Measurements from ENCODE around the gene DMPK. TPM values are rescaled to one million over a fixed set of nuclear protein-coding genes. Genes with fewer than 3 reads are reported as not detected.
A peak's percentile ranks its signal among the peaks of the same experiment; 100 is the strongest.
"Not testable (repeated sequence)": the region's sequence is repeated elsewhere in the genome, so short reads cannot be mapped to it uniquely, and the experiment has no call there.

The DMPK gene
- total RNA-seq, 1 donor from 2014 or later: 37.5 TPM

- no peak for DNase-seq (ENCODE audit: low spot score)
Measured at GRCh38 chr19:45815481-45816216, 33.4 kb upstream of the DMPK start.

- no peak for DNase-seq (ENCODE audit: low spot score)
Measured at GRCh38 chr19:45814851-45815480, 32.7 kb upstream of the DMPK start, which contains the start of gene RSPH6A. Gene RSPH6A, minus strand, starts transcription at chr19:45815308. Its CDS starts 132 bp downstream, at chr19:45815176.

DNA sequence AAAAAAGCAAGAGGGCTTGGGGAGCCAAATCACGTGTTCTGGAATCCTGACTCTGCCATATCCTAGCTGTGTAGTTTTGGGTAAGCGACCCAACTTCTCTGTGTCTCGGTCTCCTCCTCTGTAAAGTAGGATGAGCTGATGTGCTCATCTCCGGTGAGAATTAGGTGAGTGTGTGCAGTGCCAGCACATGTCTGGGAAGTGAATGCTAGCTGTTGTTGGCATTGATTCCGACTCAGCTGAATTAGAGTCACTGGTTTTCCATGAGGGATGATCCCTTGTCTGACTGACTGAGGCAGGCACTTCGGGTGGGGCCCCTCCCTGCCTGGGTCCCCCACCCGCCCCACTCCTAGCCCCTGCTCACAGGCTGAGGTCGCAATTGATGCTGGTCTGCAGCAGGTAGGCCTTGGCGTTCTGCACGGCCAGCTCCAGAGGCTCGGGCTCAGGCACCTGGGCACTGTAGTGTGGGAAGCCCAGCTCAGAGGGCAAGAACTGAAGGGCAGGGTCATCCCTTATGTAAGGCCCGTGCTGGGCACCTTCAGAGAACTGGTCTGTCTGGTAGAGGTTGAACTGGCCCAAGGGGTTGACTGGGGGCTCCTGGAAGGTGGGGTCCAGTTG lies 32.0 kb upstream of the DMPK start:
- DNase-seq (ENCODE audit: low spot score): no peak

DNA sequence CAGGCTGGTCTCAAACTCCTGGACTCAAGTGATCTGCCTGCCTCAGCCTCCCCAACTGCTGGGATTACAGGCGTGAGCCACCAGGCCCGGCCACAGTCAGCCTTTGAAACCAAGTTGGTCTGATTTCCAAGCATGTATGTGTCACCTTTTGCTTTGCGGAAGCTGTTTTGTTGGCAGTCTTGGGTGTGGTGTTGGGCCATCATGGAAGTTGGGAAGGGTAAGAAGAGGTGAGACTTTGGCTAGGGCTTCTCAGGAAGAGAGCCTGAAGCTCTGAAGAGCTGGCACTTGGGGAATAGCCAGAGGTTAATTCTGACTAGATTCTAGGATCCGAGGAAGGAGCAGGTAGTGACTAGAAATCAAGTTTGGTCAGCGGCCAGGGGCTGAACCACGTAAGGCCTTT lies 30.0 kb upstream of the DMPK start:
- DNase-seq (ENCODE audit: low spot score): no peak

DNA sequence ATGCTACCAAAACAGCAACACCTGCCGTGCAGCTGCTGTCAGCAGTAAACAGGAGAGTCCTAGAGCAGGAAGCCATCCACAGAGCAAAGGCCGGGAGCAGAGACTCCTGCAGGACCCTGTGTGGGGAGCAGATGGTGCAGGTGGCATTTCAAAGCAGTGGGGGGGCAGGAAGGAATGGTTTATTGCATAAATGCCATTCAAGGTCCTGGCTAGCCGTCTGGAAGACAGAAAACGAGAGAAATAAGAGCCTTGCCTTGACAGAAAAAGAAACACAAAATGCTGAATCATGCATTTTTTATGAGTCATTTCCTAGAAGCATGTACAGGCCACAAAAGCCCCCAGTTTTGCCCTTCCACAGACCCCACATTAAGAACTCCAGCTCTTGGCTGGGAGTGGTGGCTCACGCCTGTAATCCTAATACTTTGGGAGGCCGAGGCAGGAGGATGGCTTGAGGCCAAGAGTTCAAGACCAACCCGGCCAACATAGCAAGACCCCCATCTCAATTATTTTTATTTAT lies 27.4 kb upstream of the DMPK start:
- DNase-seq (ENCODE audit: low spot score): no peak

DNA sequence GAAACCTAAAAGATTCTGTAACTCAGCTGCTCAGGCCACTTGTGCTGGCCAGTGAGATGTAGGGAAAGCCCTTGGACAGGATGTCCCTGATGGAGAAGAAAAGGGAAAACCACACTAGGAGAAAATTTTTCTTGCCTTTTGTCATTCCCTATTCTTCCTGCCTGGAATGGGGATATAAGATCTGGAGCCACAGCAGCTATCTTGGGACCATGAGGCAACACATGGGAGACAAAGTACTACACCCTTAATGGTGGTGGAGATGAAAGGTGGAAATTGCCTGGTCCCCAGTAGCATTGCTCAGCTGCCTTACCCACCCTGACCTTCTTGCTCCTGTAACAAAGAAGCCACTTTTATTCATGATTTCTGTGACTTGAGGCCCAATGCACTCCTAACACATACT lies 23.4 kb upstream of the DMPK start:
- no peak for DNase-seq (ENCODE audit: low spot score)

GRCh38 chr19:45804959-45805230 lies 22.6 kb upstream of the DMPK start:
- DNase-seq (ENCODE audit: low spot score): no peak

- no peak for DNase-seq (ENCODE audit: low spot score)
Measured at GRCh38 chr19:45804140-45804958, 22.1 kb upstream of the DMPK start.

DNA sequence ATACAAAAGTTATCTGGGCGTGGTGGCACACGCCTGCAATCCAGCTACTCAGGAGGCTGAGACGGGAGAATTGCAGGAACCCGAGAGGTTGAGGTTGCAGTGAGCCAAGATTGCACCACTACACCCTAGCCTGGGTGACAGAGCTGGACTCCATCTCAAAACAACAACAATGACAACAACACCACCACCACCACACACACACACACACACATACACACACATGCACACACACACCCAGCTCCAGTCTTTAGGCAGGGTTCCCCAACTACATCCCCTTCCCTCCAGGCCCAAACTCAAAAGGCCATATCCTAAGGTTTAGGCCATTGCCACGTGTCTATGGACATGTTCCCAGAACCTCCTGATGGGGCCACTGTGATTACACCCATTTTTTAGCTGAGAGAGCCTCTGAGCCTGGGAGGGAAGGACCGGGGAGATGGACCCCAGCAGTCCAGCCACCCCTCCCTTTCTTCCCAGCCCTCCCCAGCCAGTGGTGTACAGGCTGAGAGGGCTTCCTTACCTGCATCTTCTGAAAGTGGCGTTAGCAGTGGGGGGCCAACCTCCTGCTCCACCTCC lies 19.4 kb upstream of the DMPK start:
- no peak for DNase-seq (ENCODE audit: low spot score)

- DNase-seq (ENCODE audit: low spot score): no peak
Measured at GRCh38 chr19:45800070-45800553, 17.8 kb upstream of the DMPK start.

DNA sequence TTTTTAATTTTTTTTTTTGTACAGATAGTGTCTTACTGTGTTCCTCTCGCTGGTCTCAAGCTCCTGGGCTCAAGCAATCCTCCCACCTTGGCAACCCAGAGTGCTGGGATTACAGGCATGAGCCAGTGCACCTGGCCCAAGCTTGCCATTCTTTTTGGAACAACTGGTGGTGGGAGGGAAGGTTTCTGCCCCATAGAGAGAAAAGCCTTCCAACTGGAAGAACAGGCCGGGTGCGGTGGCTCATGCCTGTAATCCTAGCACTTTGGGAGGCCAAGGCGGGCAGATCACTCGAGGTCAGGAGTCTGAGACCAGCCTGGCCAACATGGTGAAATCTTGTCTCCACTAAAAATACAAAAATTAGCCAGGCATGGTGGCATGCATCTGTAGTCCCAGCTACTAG lies 17.3 kb upstream of the DMPK start:
- DNase-seq (ENCODE audit: low spot score): not testable (repeated sequence)

GRCh38 chr19:45798995-45799517 lies 16.8 kb upstream of the DMPK start:
- DNase-seq (ENCODE audit: low spot score): no peak

- no peak for DNase-seq (ENCODE audit: low spot score)
Measured at GRCh38 chr19:45794627-45795026, 12.3 kb upstream of the DMPK start.

GRCh38 chr19:45793876-45794275 lies 11.6 kb upstream of the DMPK start:
- DNase-seq (ENCODE audit: low spot score): no peak

GRCh38 chr19:45793178-45793564 lies 10.9 kb upstream of the DMPK start:
- no peak for DNase-seq (ENCODE audit: low spot score)

DNA sequence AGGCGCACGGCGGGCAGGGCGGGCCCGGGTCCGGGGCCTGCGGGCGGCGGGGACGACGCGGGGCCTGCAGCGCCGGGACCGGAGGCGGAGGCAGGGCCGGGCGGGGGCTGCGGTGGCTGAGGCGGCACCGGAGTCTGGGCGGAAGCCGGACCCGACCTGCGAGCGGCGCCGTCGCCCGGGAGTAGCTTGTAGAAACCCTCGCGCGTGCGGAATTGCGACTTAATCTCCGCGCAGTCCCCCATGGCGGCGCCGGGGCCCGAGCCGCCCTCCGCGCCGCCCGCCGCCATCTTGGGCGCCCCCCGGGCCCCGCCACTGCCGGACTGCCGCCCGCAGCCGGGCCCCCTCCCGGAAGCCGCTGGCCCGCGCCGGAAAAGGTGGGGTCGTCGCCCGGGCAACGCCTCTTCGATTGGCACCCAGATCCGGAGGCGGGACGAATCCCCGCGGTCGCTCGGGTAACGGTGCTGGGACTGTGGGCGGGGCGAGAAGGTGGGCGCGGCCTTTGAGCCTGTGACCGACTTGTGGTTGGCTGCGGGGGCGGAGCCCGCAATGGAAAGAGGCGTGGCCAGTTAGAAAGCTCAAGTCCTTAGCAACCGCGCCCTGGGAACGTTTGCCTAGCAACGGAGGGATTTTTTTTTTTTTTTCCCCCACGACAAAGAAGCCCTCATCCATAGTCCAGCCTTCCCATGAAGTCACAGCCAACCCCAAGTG lies 10.3 kb upstream of the DMPK start, which contains the start of gene DMWD:
Gene DMWD, minus strand, starts transcription at position 376 of the 708 bp plus-strand sequence. Its CDS starts 89 bp downstream, at position 287.
- DNase-seq (ENCODE audit: low spot score): peak; percentile 100

- no peak for DNase-seq (ENCODE audit: low spot score)
Measured at GRCh38 chr19:45791744-45792469, 9.6 kb upstream of the DMPK start.

GRCh38 chr19:45790942-45791341 lies 8.7 kb upstream of the DMPK start:
- no peak for DNase-seq (ENCODE audit: low spot score)

DNA sequence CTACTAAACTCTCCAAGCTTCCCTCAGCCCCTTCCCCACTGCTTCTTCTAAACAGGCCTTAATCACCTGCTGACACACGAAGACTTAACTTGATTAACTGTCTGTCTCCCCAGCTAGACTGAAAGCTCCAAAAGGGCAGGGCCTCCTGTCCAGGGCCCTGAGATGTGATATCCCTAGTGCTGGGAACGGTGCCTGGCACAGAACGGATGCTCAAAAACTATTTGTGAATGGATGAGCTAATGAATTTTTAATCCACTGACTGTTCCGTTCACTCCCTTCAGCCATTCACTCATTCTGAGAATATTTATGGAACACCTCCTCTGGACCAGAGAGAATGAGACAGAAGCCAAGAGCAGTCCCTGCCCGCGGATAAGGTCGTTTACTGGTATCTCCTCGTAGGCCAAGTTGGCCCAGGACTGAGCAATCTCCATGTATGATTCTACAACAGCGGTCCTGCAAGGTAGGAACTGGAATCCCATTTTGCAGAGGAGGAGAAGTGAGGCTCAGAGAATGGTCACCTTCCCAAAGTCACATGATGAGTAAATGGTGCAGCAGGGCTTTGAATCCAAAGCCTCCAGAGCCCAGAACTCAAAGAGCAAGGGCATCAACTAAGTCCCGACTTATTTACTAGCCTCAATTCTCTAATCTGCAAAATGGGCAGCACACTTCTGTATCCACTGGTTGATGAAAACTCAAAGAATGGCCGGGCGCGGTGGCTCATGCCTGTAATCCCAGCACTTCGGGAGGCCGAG lies 6.9 kb upstream of the DMPK start:
- DNase-seq (ENCODE audit: low spot score): no peak
